GM21717 (cell line): Measurements from ENCODE around the gene C19orf67.
"Not testable (repeated sequence)": the region's sequence is repeated elsewhere in the genome, so short reads cannot be mapped to it uniquely, and the experiment has no call there.

Source experiments
- ATAC-seq: cut with Tn5 transposase; IDR thresholded peaks from one replicate; pipeline ENCODE4 v1.9.1; 2021; ENCODE audit warnings: mild to moderate bottlenecking, moderate library complexity; ENCODE audit not compliant: unreplicated experiment

C19orf67 gene

GRCh38 chr19:14058182-14059092 is 27.1 kb downstream of the C19orf67 start:
- no peak for ATAC-seq

DNA sequence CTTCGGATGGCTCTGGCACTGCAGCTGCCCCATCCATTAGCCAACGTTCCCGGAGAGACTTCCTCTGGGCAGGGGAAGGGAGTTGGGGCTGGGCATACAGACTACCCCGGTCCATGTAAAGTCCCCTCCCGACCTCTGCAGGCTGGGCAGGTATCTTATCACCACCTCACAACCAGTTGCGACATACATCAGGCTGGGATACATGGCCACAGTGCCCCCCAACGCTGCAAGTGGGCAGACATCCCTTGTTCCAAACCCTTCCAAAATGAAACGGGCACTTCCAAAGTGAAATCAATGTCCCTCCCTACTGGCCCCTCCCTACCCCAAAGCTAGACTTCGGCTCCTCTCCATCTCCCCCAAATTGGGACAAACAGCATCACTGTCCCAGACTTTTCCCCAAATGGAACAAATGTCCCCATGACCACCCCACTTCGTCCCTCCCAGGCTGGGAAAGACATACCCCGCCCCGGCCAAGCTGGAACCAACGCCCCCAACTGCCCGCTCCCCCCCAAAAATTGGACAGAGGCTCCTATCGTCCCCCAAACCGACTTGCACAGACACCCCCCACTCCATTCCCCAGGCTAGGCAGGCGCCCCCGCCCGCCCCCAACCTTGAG is 28.7 kb downstream of the C19orf67 start:
- ATAC-seq: no peak

GRCh38 chr19:14056069-14056666 is 29.4 kb downstream of the C19orf67 start:
- ATAC-seq: no peak

- no peak for ATAC-seq
Measured at GRCh38 chr19:14055396-14055795, 30.2 kb downstream of the C19orf67 start.

DNA sequence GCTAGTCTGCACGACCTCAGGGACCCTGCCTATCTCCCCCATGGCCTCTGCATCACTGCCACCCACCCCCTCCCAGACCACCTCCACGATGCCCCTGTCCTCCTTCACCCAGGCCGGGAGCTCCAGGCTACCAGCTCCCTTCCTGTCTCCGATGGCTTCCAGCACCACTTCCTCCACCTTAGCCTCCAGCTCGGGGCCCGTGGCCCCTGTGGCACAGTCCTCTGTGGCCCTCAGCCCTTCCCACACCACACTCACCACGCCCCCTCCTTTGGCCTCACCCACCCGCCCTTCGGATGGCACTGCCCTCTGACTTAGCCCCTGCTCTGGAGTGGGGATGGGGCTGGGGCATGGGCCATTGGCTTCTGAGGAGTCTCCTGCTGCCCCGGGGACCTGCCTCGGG is 30.9 kb downstream of the C19orf67 start:
- ATAC-seq: no peak

GRCh38 chr19:14054099-14054498 is 31.5 kb downstream of the C19orf67 start:
- no peak for ATAC-seq

DNA sequence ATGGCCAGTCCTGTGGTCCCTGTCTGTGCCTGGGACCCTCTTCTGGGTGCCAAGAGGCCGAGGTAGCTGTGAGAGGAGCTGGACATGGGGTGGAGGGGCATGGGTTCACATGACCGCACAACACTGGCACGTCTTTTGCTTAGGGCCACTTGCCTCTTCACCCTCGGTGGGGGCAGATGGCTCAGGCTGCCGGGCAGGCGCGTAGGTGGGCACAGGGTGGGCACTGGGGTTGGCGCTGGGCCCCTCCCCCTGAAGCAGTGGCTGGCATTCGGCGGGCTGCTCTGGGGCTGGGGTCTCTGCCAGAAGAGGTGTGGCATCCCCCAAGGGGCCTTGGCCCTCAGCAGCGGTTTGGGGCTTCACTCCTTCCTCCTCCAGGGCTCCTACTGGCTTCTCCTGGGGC is 32.1 kb downstream of the C19orf67 start:
- no peak for ATAC-seq

DNA sequence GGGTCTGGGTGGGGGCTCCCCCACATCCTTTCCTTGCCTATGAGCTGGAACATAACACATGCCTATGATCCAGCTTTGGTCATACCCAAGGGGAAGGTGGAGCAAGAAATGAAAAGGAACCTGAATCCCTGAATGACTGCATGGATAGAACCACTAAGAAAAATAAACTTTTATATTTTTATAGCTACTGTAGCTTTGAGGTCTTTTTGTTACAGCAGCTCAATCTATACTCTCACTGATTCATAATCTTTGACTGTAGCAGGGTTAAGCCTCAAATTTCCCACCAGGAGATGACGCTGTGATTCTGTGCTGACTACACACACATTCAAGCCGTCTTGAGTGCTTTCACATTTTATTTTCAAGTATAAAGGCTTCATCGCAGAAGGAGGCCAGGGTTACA is 32.6 kb downstream of the C19orf67 start:
- ATAC-seq: no peak

DNA sequence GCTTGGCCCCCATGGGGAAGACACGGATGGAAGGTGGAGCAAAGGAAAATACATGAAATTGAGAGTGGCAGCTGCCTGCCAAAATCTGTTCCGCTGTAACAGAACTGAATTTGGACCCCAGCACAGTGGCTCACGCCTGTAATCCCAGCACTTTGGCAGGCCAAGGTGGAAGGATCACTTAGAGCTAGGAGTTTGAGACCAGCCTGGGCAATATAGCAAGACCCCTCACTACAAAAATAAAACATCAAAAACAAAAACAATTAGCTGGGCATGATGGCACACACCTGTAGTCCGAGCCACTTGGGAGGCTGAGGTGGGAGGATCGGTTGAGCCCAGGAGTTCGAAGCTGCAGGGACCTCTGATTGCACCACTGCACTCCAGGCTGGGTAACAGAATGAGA is 33.1 kb downstream of the C19orf67 start:
- ATAC-seq: no peak

DNA sequence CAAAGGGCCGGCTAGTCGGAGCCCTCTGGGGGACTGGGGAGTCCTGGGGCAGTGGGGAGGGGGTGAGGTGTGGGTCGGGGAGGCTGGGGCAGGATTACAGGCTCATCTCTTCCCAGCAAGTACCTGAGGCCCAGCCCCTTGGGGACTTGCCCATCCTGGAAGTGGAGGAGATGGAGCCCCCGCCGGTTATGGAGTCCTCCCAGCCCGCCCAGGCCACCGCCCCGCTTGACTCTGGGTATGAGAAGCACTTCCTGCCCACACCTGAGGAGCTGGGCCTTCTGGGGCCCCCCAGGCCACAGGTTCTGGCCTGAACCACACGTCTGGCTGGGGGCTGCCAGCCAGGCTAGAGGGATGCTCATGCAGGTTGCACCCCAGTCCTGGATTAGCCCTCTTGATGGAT is 33.6 kb downstream of the C19orf67 start:
- ATAC-seq: no peak

GRCh38 chr19:14050961-14051360 is 34.6 kb downstream of the C19orf67 start:
- ATAC-seq: not testable (repeated sequence)

- ATAC-seq: no peak
Measured at GRCh38 chr19:14050512-14050911, 35.1 kb downstream of the C19orf67 start.

- ATAC-seq: no peak
Measured at GRCh38 chr19:14048443-14049153, 37.0 kb downstream of the C19orf67 start.

GRCh38 chr19:14047866-14048265 is 37.7 kb downstream of the C19orf67 start:
- not testable (repeated sequence) for ATAC-seq

DNA sequence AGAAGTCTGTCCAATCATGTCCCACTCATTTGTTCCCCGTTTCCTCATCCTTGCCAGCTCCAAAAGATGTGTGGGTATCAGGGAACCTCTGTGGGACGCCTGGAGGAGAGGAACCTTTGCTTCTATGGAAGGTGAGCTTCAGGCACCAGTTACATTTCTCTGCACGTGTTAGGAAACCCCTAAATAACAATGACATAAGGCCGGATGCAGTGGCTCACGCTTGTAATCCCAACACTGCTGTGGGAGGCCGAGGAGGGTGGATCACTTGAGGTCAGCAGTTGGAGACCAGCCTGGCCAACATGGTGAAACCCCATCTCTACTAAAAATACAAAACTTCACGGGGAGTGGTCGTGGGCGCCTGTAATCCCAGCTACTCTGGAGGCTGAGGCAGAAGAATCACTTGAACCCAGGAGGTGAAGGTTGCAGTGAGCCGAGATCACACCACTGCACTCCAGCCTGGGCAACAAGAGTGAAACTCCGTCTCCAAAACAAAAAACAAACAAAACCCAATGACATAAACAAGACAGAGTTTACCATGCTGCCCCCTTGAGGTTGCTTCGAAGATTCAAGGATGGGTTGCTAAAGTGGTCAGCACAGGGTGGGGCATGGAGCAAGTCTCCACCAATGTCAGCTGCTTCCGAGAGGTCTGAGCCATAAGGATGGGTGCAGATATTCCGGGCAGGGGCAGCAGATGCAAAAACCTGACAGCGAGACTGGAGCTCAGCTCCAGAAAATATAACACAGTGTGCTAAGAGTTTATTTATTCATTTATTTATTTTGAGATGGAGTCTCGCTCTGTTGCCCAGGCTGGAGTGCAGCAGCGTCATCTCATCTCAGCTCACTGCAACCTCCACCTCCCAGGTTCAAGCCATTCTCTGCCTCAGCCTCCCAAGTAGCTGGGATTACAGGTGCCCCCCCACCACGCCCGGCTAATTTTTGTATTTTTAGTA is 42.6 kb downstream of the C19orf67 start:
- ATAC-seq: not testable (repeated sequence)

- no peak for ATAC-seq
Measured at GRCh38 chr19:14039181-14039580, 46.4 kb downstream of the C19orf67 start.

- no peak for ATAC-seq
Measured at GRCh38 chr19:14035706-14036105, 49.9 kb downstream of the C19orf67 start.

DNA sequence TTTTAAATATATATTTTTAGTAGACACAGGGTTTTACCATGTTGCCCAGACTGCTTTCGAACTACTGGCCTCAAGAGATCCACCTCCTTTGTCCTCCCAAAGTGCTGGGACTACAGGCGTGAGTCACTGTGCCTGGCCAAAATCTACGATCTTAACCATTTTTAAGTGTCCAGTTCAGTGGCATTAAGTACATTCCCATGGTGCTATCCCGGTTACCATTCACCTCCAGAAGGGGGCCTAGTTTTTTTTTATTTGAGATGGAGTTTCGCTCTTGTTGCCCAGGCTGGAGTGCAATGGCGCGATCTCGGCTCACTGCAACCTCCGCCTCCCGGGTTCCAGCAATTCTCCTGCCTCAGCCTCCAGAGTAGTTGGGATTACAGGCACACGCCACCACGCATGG is 50.4 kb downstream of the C19orf67 start:
- ATAC-seq: not testable (repeated sequence)

- no peak for ATAC-seq
Measured at GRCh38 chr19:14033946-14034345, 51.6 kb downstream of the C19orf67 start.
